Activated CD8-positive, alpha-beta T cell treated with anti-CD3 and anti-CD28 coated beads, Interleukin-2, amount 10 ng/mL, durations not matched to agents 7 days and 5 days (primary cell): ENCODE results near the gene NEK3. TPM values are rescaled to one million over a fixed set of nuclear protein-coding genes. Genes with fewer than 3 reads are reported as not detected.
"Not testable (repeated sequence)": the region's sequence is repeated elsewhere in the genome, so short reads cannot be mapped to it uniquely, and the experiment has no call there.

Experiments used
- ATAC-seq: fragments of 150-1000 bp; cut with Tn5 transposase; one replicate; pipeline ENCODE4 v1.10.0; 2021; ENCODE audit warnings: moderate library complexity
- CTCF ChIA-PET: fragments of 350-600 bp; sonication (Branson Sonifier 250); formaldehyde crosslinking; loops from one replicate; lab custom pipeline; 2021; ENCODE audit warnings: antibody characterized with exemption; lab: Charles Lee
- POLR2A ChIA-PET: fragments of 350-600 bp; sonication (Branson Sonifier 250); formaldehyde crosslinking; loops from one replicate; lab custom pipeline; 2021; ENCODE audit warnings: antibody characterized with exemption; lab: Charles Lee
- DNase-seq: peaks from one replicate; pipeline ENCODE4 v3.0.0-alpha.2; 2020
- H3K27ac Mint-ChIP-seq: one replicate; pipeline ENCODE4 v1.8.0; 2021; ENCODE audit warnings: mild to moderate bottlenecking, mixed read lengths
- H3K27me3 Mint-ChIP-seq: one replicate; pipeline ENCODE4 v1.8.0; 2021; ENCODE audit warnings: low read depth, mixed read lengths
- H3K36me3 Mint-ChIP-seq: one replicate; pipeline ENCODE4 v1.8.0; 2021; ENCODE audit warnings: low read depth, mixed read lengths
- H3K4me1 Mint-ChIP-seq: one replicate; pipeline ENCODE4 v1.8.0; 2021; ENCODE audit warnings: low read depth, mixed read lengths
- H3K4me3 Mint-ChIP-seq: one replicate; pipeline ENCODE4 v1.8.0; 2021; ENCODE audit warnings: mild to moderate bottlenecking, mixed read lengths
- H3K9me3 Mint-ChIP-seq: one replicate; pipeline ENCODE4 v1.8.0; 2022; ENCODE audit warnings: mixed read lengths; ENCODE audit not compliant: insufficient read depth
- total RNA-seq, 2 experiments: library from RNA; stranded (reverse); gene quantifications; one replicate each; pipeline ENCODE4 v1.2.3, GENCODE V29; 2021

The NEK3 gene
- total RNA-seq, 2 experiments from 2014 or later, result 0.39 to 2.5 TPM

DNA sequence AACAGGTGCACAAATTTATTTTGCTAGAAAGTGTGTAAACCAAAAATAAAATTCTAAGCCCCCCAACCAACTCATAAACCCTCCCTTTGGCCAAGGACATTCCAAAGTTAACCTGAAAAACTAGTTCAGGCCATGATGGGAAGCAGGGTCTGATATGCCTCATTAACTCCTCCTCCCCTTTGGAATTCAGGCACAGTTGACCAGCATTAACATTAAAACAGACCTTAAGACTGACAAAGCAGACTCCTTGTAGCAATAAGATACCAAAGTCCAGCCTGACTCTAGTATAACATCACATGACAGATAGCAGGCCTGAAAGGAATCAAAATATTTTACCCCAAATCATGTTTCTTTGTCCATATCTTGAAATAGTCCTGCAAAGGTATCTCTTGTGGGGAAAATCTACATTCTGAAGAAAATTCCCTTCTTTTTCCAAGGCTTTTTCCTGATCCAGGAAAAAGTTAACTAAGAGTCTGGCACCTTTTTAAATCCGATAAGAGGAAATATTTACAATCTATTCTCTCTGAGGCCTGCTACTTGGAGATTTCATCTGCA is 50.2 kb downstream of the NEK3 start:
- H3K36me3 Mint-ChIP-seq, result no peaks in the 10 kb centered on the region
- H3K4me3 Mint-ChIP-seq, result no peak overlapping the region
- H3K27me3 Mint-ChIP-seq, result peaks cover 25% of the 10 kb centered on the region
- no peaks in the 10 kb centered on the region for H3K4me1 Mint-ChIP-seq
- no peak overlapping the region for H3K27ac Mint-ChIP-seq
- POLR2A ChIA-PET, result no interaction called here
- no peaks in the 10 kb centered on the region for H3K9me3 Mint-ChIP-seq
- DNase-seq (no peak), ATAC-seq (no peak)
- CTCF ChIA-PET, result no interaction called here

GRCh38 chr13:52105841-52106240 is 53.6 kb downstream of the NEK3 start:
- Mint-ChIP-seq H3K36me3 (no peaks in the 10 kb centered on the region), H3K27me3 (peaks cover 17% of the 10 kb centered on the region), H3K4me1 (no peaks in the 10 kb centered on the region), H3K27ac (no peak overlapping the region), H3K9me3 (no peaks in the 10 kb centered on the region), H3K4me3 (no peak overlapping the region)
- CTCF ChIA-PET, result no interaction called here
- DNase-seq (no peak), ATAC-seq (no peak)
- POLR2A ChIA-PET, result no interaction called here

DNA sequence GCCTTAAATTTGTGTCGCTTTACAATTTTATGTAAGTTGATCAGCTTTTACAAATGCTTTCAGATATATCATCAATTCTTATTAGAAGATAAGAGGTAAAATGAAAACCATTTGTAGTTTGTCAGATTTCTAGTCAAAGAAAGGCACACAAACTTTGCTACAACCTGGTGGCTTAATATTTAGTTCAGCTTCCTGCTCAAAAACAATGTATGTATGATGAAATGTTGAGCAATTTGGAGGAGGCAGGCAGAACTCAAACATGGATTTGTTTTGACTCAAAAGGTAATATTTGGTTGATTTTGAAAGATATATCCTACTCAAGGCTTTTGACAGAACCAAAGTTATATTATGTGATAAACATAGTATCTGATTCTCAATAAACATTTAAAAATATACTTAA is 54.8 kb downstream of the NEK3 start:
- ChIA-PET POLR2A (no interaction called here), CTCF (interaction anchor here (1.6 kb wide), 1 partner anchor 13 kb away, joined by 4 read pairs; no protein-coding TSS in a partner anchor)
- ATAC-seq, result no peak
- Mint-ChIP-seq H3K4me1 (no peaks in the 10 kb centered on the region), H3K9me3 (no peaks in the 10 kb centered on the region), H3K27ac (no peak overlapping the region), H3K27me3 (peaks cover 11% of the 10 kb centered on the region), H3K4me3 (no peak overlapping the region), H3K36me3 (no peaks in the 10 kb centered on the region)
- no peak for DNase-seq

DNA sequence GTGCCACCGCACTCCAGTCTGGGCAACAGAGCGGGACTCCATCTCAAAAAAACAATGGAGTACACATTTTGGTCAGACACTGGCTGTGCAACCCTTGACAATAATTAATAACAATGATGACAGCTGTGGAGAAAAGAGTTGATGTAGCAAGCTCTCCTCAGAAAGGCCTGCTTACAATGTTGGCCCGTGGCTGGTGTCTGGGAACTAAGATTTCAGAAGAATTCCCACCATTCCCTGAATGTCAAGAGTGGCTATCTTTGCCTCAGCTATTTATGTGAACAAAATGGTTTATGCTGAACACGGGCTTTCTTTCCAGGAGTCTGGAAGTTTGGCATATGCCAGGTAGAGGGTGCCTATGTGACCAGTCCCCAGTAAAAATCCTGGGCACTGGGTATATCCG is 56.0 kb downstream of the NEK3 start:
- ATAC-seq (no peak), DNase-seq (no peak)
- no peaks in the 10 kb centered on the region for H3K9me3 Mint-ChIP-seq
- no peak overlapping the region for H3K27ac Mint-ChIP-seq
- no peaks in the 10 kb centered on the region for H3K4me1 Mint-ChIP-seq
- ChIA-PET CTCF (interaction anchor here (1.6 kb wide), 1 partner anchor 14 kb away, joined by 4 read pairs; no protein-coding TSS in a partner anchor), POLR2A (no interaction called here)
- peaks cover 5% of the 10 kb centered on the region for H3K27me3 Mint-ChIP-seq
- no peak overlapping the region for H3K4me3 Mint-ChIP-seq
- no peaks in the 10 kb centered on the region for H3K36me3 Mint-ChIP-seq

DNA sequence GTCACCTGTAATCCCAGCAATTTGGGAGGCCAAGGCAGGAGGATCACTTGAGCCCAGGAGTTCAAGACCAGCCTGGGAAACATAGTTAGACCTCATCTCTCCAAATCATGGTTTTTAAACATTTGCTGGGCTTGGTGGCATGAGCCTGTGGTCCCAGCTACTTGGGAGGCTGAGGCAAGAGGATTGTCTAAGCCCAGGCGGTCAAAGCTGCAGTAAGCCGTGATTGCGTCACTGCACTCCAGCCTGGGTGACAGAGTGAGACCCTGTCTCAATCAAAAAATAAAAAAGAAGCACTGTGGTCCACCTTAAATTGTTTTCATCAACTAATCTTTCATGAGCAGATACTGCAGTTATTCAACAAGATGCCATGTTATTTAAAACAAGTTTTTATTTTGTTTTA is 57.0 kb downstream of the NEK3 start:
- H3K27me3 Mint-ChIP-seq, H3K27ac Mint-ChIP-seq, H3K4me1 Mint-ChIP-seq, DNase-seq, ATAC-seq, H3K36me3 Mint-ChIP-seq, H3K9me3 Mint-ChIP-seq, POLR2A ChIA-PET, H3K4me3 Mint-ChIP-seq, CTCF ChIA-PET: not testable (repeated sequence)

DNA sequence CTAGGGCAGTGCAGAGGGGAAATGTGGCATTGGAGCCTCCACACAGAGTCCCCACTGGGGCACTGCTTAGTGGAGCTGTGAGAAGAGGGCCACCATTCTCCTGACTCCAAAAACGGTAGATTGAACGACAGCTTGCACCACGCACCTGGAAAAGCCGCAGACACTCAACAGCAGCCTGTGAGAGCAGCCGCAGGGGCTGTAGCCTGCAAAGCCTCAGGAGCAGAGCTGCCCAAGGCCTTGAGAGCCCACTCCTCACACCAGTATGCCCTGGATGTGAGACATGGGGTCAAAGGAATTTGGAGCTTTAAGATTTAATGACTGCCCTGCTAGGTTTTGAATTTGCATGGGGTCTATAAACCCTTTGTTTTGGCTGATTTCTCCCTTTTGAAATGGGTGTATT is 62.2 kb downstream of the NEK3 start:
- H3K9me3 Mint-ChIP-seq, result no peaks in the 10 kb centered on the region
- DNase-seq (no peak), ATAC-seq (no peak)
- no peak overlapping the region for H3K27ac Mint-ChIP-seq
- H3K4me3 Mint-ChIP-seq, result no peak overlapping the region
- H3K27me3 Mint-ChIP-seq, result peaks cover 3% of the 10 kb centered on the region
- H3K36me3 Mint-ChIP-seq, result no peaks in the 10 kb centered on the region
- H3K4me1 Mint-ChIP-seq, result no peaks in the 10 kb centered on the region
- CTCF ChIA-PET, result no interaction called here
- POLR2A ChIA-PET, result no interaction called here

DNA sequence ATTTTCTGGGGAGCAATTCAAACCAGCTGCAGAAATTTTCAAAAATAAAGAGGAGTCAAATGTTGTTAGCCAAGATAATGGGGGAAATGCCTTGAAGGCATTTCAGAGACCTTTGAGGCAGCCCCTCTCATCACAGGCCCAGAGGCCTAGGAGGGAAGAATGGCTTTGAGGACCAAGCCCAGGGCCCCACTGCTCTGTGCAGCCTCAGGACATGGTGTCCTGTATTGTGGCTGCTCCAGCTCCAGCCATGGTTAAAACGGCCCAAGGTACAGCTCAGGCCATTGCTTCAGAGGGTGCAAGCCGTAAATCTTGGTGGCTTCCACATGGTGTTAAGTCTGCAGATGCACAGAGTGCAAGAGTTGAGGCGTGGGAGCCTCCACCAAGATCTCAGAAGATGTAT is 62.6 kb downstream of the NEK3 start:
- no peaks in the 10 kb centered on the region for H3K9me3 Mint-ChIP-seq
- DNase-seq, result no peak
- no peak overlapping the region for H3K4me3 Mint-ChIP-seq
- ATAC-seq, result no peak
- CTCF ChIA-PET, result no interaction called here
- H3K27me3 Mint-ChIP-seq, result peaks cover under 1% of the 10 kb centered on the region
- H3K36me3 Mint-ChIP-seq, result no peaks in the 10 kb centered on the region
- POLR2A ChIA-PET, result no interaction called here
- no peak overlapping the region for H3K27ac Mint-ChIP-seq
- H3K4me1 Mint-ChIP-seq, result no peaks in the 10 kb centered on the region

DNA sequence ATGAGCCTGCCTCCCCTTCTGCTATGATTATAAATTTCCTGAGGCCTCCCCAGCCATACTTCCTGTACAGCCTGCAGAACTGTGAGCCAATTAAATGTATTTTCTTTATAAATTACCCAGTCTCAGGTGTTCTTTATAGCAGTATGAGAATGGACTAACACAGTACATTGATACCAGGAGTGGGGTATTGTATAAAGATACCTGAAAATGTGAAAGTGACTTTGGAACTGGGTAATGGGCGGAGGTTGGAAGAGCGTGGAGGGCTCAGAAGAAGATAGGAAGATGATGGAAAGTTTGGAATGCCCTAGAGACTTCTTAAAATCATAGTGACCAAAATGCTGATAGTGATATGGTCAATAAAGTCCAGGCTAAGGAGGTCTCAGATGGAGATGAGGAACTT is 63.3 kb downstream of the NEK3 start:
- H3K27me3 Mint-ChIP-seq, result no peaks in the 10 kb centered on the region
- no peak overlapping the region for H3K27ac Mint-ChIP-seq
- ChIA-PET CTCF (no interaction called here), POLR2A (no interaction called here)
- H3K36me3 Mint-ChIP-seq, result no peaks in the 10 kb centered on the region
- no peak for ATAC-seq
- H3K4me1 Mint-ChIP-seq, result no peaks in the 10 kb centered on the region
- H3K9me3 Mint-ChIP-seq, result no peaks in the 10 kb centered on the region
- no peak for DNase-seq
- H3K4me3 Mint-ChIP-seq, result no peak overlapping the region

- CTCF ChIA-PET, result no interaction called here
- Mint-ChIP-seq H3K4me3 (no peak overlapping the region), H3K4me1 (no peaks in the 10 kb centered on the region), H3K9me3 (no peaks in the 10 kb centered on the region), H3K27ac (no peak overlapping the region), H3K27me3 (peaks cover 2% of the 10 kb centered on the region), H3K36me3 (no peaks in the 10 kb centered on the region)
- DNase-seq (no peak), ATAC-seq (no peak)
- POLR2A ChIA-PET, result no interaction called here
Observed at GRCh38 chr13:52092087-52092486, 67.3 kb downstream of the NEK3 start.

GRCh38 chr13:52091473-52091872 is 67.9 kb downstream of the NEK3 start:
- DNase-seq (no peak), ATAC-seq (no peak)
- POLR2A ChIA-PET, result no interaction called here
- Mint-ChIP-seq H3K27me3 (peaks cover 6% of the 10 kb centered on the region), H3K27ac (no peak overlapping the region), H3K4me1 (no peaks in the 10 kb centered on the region), H3K9me3 (no peaks in the 10 kb centered on the region), H3K4me3 (no peak overlapping the region), H3K36me3 (no peaks in the 10 kb centered on the region)
- CTCF ChIA-PET, result no interaction called here

- Mint-ChIP-seq H3K9me3 (no peaks in the 10 kb centered on the region), H3K4me3 (no peak overlapping the region), H3K36me3 (no peaks in the 10 kb centered on the region), H3K27ac (no peak overlapping the region), H3K27me3 (peaks cover 10% of the 10 kb centered on the region), H3K4me1 (no peaks in the 10 kb centered on the region)
- no peak for ATAC-seq
- ChIA-PET POLR2A (no interaction called here), CTCF (interaction anchor here (1.2 kb wide), 1 partner anchor 93 kb away, joined by 3 read pairs; no protein-coding TSS in a partner anchor)
- DNase-seq, result no peak
Observed at GRCh38 chr13:52085421-52085820, 74.0 kb downstream of the NEK3 start.

- POLR2A ChIA-PET, H3K27ac Mint-ChIP-seq, H3K4me3 Mint-ChIP-seq, ATAC-seq, H3K9me3 Mint-ChIP-seq, DNase-seq, H3K4me1 Mint-ChIP-seq, H3K36me3 Mint-ChIP-seq, CTCF ChIA-PET, H3K27me3 Mint-ChIP-seq: not testable (repeated sequence)
Observed at GRCh38 chr13:52084981-52085380, 74.4 kb downstream of the NEK3 start.
